Cardiac septum (tissue), 1 donor: Measurements from ENCODE around the gene LRRC53. TPM values are rescaled to one million over a fixed set of nuclear protein-coding genes. Genes with fewer than 3 reads are reported as not detected.

ENCODE experiments used
- DNase-seq: peaks from one replicate; pipeline ENCODE4 v3.0.0-alpha.2; 2020; ENCODE audit warnings: low spot score
- intact Hi-C: fragments of 100-400 bp; cut with DNase I; formaldehyde crosslinking; loops from one replicate; pipeline ENCODE4 v1.14.0; 2022
- total RNA-seq: library from RNA; stranded (reverse); fragmentation: NEBNext Ultra II Directional; extraction: Animal tissue kit (Norgen Biotek cat#: 25700); gene quantifications from one replicate; pipeline ENCODE4 v1.2.1, GENCODE V29; 2021
- donor health status: DM: no; HTN: no; CAD: no.

The LRRC53 gene
- total RNA-seq, 1 donor from 2014 or later, result not detected

DNA sequence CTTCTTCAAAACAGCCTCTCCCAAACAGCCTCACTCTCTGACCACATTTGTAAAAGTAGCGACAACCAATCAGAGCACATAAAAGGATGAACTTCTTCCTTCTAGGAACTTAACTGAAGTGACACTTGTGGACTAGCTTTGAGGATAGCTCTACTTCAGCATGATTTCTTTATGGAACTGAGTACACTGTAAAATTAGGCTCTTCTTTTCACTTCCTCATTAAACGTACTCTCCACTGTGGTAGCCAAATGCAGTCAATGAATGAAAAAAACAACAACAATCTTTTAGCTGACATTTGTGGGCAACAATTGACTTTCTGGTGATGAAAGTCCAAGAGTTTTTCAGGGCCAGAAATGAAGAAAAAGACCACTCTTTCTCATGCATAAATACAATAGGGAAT is 9.6 kb downstream of the LRRC53 start:
- no peak for DNase-seq
- intact Hi-C loops, result no loop called here

DNA sequence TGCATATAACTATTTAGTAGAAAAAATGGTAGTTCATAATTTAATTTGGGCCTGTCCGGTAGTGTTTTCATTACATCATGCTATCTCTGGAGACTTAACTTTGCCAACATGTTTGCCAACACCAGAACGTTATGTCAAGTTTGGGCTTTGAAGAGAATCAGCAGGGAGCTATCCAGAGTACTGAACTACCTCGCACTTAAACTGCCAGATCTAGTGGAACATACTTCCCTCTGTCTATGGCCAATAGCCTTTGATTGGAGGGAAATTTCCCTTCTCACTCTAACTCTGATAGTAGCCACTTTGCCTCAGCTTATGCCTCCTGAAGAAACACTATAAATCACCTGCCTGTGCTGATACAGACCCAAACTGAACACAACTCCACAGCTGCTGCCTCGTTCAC is 10.0 kb downstream of the LRRC53 start:
- intact Hi-C loops, result no loop called here
- DNase-seq, result no peak

GRCh38 chr1:74498901-74499300 is 13.5 kb downstream of the LRRC53 start:
- intact Hi-C loops, result no loop called here
- no peak for DNase-seq

- no peak for DNase-seq
- intact Hi-C loops, result no loop called here
Measured at GRCh38 chr1:74496669-74497068, 15.7 kb downstream of the LRRC53 start.

DNA sequence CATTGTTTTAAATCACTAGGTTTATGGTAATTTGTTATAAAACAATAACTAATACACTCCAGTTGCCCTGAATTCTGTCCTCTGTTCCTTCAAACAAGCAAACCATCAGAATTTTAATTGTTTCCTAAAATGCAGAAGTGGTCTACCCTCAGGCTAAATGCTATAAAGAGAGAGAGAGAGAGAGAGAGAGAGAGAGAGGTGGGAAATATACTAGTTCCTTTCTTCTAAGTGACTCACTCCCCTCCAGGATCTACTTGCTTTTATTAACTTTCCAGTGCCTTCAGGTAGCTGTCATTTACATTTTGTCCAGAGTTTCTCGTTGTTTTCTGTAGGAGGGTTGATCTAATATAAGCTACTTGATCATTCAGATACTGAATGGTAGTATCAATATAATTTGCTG is 26.4 kb downstream of the LRRC53 start:
- no peak for DNase-seq
- intact Hi-C loops, result no loop called here

DNA sequence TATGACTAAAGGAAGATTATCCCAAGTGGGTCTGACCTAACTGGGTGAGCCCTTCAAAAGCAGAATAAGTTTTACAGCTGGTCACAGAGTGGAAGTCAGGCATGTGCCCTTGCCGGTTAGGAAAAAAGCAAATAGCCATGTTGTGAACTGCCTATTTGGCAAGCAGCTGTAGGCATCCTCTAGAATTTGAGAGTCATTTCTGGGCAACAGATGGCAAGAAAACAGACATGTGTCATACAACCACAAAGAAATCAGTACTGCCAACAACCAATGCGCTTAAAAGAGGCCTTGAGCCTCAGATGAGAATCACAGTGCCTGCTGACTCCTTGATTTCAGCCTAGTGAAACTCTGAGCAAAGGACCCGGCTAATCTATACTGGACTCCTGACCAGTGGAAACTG is 26.8 kb downstream of the LRRC53 start:
- no peak for DNase-seq
- intact Hi-C loops, result no loop called here

GRCh38 chr1:74481607-74482006 is 30.8 kb downstream of the LRRC53 start:
- intact Hi-C loops, result no loop called here
- no peak for DNase-seq

DNA sequence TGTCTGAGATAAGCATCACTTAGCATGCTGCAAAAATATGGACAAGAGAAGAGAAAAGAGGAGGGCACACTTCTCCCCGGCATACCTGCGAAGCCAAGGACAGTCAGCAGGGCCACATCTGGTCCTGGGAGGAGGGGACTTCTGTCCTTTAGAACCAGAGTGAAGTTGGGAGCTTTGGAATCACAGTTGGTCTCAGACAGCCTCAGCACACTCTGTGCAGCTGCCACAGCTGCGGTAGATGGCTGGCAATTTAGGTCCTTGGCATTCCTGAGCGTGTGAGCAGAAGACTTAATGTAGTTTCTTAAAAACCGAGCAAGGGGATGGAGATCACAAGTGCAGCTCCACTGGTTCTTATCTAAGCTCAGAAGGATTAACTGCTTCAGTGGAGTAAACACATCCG is 32.3 kb downstream of the LRRC53 start:
- DNase-seq, result no peak

GRCh38 chr1:74478979-74479378 is 33.4 kb downstream of the LRRC53 start:
- intact Hi-C loops, result no loop called here
- DNase-seq, result no peak

More for the DNA sequence above, 32.3 kb downstream of the LRRC53 start:
- intact Hi-C loops, result no loop called here

GRCh38 chr1:74474585-74474984 is 37.8 kb downstream of the LRRC53 start:
- no peak for DNase-seq
- intact Hi-C loops, result no loop called here

DNA sequence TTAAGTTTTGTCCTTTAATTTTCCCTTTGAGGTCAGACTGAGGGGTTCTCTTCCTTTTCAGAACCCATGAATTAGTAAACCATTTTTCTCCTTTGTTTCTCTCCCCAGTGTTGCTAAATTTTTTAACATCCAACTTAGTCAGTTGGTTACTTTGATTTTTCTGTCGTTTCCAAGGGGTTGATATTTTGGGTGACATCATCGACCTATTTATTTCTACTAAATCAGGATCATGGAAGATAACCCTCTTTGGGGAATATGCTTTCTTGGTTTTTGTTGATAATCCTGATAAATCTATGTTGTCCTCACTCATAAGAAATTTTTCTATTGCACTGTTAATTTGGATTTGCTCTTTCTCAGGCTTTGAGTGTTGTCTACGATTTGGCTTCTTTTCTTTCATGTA is 40.9 kb downstream of the LRRC53 start:
- no peak for DNase-seq
- intact Hi-C loops, result loop anchor here (2.0 kb wide), 1 partner anchor 273 kb away; the partner anchor contains the start of genes FPGT and LRRIQ3

DNA sequence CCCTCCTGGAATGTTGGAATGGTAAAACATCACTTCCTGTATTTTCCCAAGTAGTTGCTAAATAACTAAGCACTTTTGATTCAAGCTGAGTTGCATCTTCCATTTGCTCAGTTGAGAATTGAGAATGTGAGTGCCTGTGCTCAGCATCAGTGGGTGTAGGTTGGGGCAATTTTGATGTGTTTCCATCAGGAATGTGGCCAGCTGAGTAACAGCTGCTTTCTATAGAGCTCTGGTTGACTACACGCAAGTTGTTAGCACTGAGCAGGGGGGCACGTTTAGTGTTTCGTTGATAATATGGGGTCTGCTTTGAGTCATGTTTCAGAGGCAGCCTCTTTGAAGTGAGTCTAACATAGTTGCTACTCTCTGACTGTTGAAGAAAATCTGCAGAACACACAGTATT is 41.5 kb downstream of the LRRC53 start:
- intact Hi-C loops, result loop anchor here (2.0 kb wide), 1 partner anchor 272 kb away; the partner anchor contains the start of genes FPGT and LRRIQ3
- no peak for DNase-seq

DNA sequence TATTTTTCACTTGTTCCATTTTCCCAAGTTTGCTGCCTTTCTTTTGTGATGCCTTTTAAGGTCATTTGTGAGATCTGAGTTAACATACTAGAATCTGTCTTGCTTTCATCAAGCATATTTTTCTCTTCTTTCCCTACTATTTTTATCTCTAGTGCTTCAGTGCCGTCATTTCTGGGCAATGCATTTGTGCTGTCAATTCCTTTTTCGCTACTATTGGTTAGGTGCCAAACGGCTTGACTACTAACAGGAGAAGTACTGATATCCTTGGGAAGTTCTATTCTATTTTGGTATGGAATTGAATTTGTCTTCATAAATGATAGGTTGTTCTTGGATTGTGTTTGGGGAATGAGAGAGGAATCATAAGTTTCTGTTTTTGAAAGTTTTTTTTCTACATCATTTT is 42.2 kb downstream of the LRRC53 start:
- no peak for DNase-seq
- intact Hi-C loops, result loop anchor here (2.0 kb wide), 1 partner anchor 271 kb away; the partner anchor contains the start of genes FPGT and LRRIQ3

DNA sequence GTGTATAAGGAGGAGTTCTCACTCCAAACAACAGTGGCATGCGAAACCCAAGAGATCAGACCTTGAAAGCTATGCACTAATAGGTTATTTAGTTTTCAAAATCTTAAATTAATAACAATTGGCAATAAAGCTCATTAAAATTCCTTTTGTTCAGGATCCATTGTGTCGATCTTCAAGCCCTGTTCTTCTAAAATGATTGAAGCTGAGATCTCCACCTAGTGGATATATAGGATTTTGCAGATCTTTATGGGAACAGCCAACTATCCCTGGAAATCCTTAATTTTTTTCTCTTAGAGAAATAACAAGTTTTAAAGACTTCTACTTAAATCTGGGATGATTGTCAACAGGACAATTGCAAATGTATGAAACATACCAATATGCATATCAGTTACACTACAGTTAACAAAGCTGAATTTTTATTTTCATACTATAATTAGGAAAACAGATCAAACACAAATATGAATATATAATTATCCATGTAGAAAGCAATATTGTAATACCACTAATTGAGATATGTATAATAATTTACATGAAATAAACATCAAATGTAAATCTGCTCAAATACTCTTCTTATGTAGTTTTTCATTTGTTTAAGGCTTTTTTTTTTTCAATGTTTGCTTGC is 43.3 kb downstream of the LRRC53 start:
- intact Hi-C loops, result loop anchor here (10.0 kb wide), 1 partner anchor 234 kb away; the partner anchor contains the start of gene TNNI3K

GRCh38 chr1:74467786-74468377 is 44.5 kb downstream of the LRRC53 start:
- intact Hi-C loops, result loop anchor here (10.0 kb wide), 1 partner anchor 233 kb away; the partner anchor contains the start of gene TNNI3K
- DNase-seq, result no peak

More for the DNA sequence above, 43.3 kb downstream of the LRRC53 start:
- DNase-seq, result no peak

- intact Hi-C loops, result loop anchor here (10.0 kb wide), 1 partner anchor 230 kb away; the partner anchor contains the start of gene TNNI3K
- no peak for DNase-seq
Measured at GRCh38 chr1:74465193-74465681, 47.2 kb downstream of the LRRC53 start.

DNA sequence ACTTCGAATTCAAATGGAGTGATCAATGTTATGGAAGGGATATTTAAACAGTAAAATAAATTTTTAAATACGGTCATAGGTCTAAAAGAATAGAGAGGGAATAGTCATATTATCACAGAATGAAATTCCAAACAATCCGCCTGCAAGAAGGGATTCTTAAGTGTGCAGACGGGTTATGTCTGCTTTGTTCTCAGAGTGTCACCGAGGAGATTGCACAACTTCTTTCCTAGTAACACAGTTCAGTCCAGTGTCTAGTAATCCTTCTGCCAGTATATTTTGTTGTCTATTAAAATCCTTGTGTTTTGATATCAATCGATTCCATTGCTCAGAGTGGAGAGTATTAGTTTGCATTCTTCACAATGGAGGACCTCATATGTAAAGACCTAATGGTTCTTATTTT is 48.4 kb downstream of the LRRC53 start:
- DNase-seq, result no peak
- intact Hi-C loops, result loop anchor here (10.0 kb wide), 1 partner anchor 229 kb away; the partner anchor contains the start of gene TNNI3K

DNA sequence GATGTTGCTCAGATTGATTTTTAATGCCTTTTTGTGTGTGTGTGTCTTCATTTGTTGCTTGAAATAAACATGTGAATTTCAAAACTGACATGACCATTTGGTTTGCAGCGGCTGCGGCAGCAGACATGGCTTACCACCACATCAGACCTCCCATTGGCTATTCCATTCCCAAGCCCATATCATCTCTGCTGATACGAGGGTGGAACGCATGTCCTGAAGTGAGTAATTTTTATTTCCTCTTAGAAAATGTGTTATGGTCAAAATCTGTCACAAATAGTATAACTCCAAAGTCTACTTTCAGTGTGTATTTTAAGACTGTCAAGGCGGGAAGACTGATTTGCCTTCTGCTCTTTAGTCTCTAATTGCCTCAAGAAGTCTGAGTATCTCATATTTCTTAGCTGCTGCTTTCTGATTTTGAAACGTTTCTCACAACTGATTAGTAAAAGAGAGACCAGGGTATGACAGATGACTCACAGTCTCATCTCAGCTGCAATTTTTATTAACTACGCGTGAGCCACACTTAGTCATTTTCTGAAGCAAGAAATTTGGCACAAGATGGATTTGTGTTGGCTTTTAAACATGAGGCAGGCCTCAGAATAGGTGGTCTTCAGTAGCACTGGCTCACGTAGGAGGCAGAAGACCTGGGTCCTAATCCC is 49.0 kb downstream of the LRRC53 start:
- intact Hi-C loops, result loop anchor here (10.0 kb wide), 1 partner anchor 229 kb away; the partner anchor contains the start of gene TNNI3K
- no peak for DNase-seq

DNA sequence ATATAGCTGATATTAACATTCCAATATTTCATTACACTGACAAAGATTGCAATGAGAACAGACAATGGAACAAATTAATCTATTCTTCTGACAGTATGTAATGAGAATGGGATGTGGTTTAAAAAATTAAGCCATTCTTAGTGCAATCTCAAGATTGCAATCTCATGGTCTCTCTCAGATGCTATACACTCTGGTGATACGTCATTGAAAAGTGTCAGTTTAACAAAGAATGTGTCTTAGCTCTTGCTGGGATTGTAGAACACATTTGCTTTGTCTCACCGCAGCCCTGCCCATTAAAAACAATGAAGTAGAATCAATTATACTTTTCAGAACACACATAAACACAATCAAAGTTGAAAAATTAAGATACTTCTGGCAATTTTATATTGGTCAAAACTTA is 55.2 kb downstream of the LRRC53 start:
- DNase-seq, result no peak
- intact Hi-C loops, result no loop called here

GRCh38 chr1:74455390-74455789 is 57.0 kb downstream of the LRRC53 start:
- intact Hi-C loops, result no loop called here
- no peak for DNase-seq
